Measurements from ENCODE around the gene MAN1C1. TPM values are rescaled to one million over a fixed set of nuclear protein-coding genes. Genes with fewer than 3 reads are reported as not detected.

MAN1C1 gene
- polyA plus RNA-seq, 1 donor = 9.6 TPM

GRCh38 chr1:25815208-25816111 is 198.9 kb downstream of the MAN1C1 start:
- no peak for DNase-seq (ENCODE audit: low read depth)

- no peak for DNase-seq (ENCODE audit: low read depth)
Measured at GRCh38 chr1:25816112-25816718, 199.6 kb downstream of the MAN1C1 start.

- DNase-seq (ENCODE audit: low read depth) = no peak
Measured at GRCh38 chr1:25817840-25818501, 201.4 kb downstream of the MAN1C1 start.

GRCh38 chr1:25818569-25818968 is 202.0 kb downstream of the MAN1C1 start:
- no peak for DNase-seq (ENCODE audit: low read depth)

- DNase-seq (ENCODE audit: low read depth) = no peak
Measured at GRCh38 chr1:25819491-25820246, 203.1 kb downstream of the MAN1C1 start, which contains the start of gene MTFR1L. Gene MTFR1L, plus strand, starts transcription at chr1:25819954. Its CDS starts 3,151 bp downstream, at chr1:25823105.

GRCh38 chr1:25820247-25821111 is 203.9 kb downstream of the MAN1C1 start:
- no peak for DNase-seq (ENCODE audit: low read depth)

GRCh38 chr1:25821112-25821476 is 204.5 kb downstream of the MAN1C1 start:
- DNase-seq (ENCODE audit: low read depth) = no peak

GRCh38 chr1:25821630-25822091 is 205.1 kb downstream of the MAN1C1 start:
- DNase-seq (ENCODE audit: low read depth) = no peak

- DNase-seq (ENCODE audit: low read depth) = no peak
Measured at GRCh38 chr1:25825605-25826004, 209.0 kb downstream of the MAN1C1 start.

- DNase-seq (ENCODE audit: low read depth) = no peak
Measured at GRCh38 chr1:25826571-25826970, 210.0 kb downstream of the MAN1C1 start.

GRCh38 chr1:25828491-25828890 is 211.9 kb downstream of the MAN1C1 start:
- DNase-seq (ENCODE audit: low read depth) = no peak

GRCh38 chr1:25829046-25829445 is 212.5 kb downstream of the MAN1C1 start:
- DNase-seq (ENCODE audit: low read depth) = no peak

- DNase-seq (ENCODE audit: low read depth) = no peak
Measured at GRCh38 chr1:25831569-25832196, 215.1 kb downstream of the MAN1C1 start.

GRCh38 chr1:25832336-25833037 is 215.9 kb downstream of the MAN1C1 start:
- no peak for DNase-seq (ENCODE audit: low read depth)

- DNase-seq (ENCODE audit: low read depth) = no peak
Measured at GRCh38 chr1:25833158-25833557, 216.6 kb downstream of the MAN1C1 start.

Data from forelimb muscle (tissue), 1 donor.